Uterus (tissue), 4 donors: Measurements from ENCODE around the gene NEMP1. TPM values are rescaled to one million over a fixed set of nuclear protein-coding genes. Genes with fewer than 3 reads are reported as not detected.
A peak's percentile ranks its signal among the peaks of the same experiment; 100 is the strongest.

Experiments
- DNase-seq, 2 donors: peaks; one replicate each; pipeline ENCODE4 v3.0.0-alpha.2; 2019 to 2020
- H3K27ac ChIP-seq, 2 donors: fragments of 200-600 bp; sonication (generic); 1 replicate in 1 of 2; 2 replicates in 1 of 2; pipeline ENCODE4 v1.5.1; 2016 to 2018
- H3K27me3 ChIP-seq, 2 donors: fragments of 200-600 bp; sonication (generic); one replicate each; pipeline ENCODE4 v1.5.1; 2018 to 2019; ENCODE audit warnings: control low read depth in 1 of 2
- H3K36me3 ChIP-seq, 2 donors: fragments of 200-600 bp; sonication (generic); one replicate each; pipeline ENCODE4 v1.5.1; 2019; ENCODE audit warnings: control low read depth in 1 of 2
- H3K4me1 ChIP-seq, 2 donors: fragments of 200-600 bp; sonication (generic); one replicate each; pipeline ENCODE4 v1.5.1; 2018 to 2019; ENCODE audit warnings: control low read depth in 1 of 2
- H3K4me3 ChIP-seq, 2 donors: fragments of 200-600 bp; sonication (generic); 1 replicate in 1 of 2; 2 replicates in 1 of 2; pipeline ENCODE4 v1.5.1; 2018 to 2019; ENCODE audit warnings: mild to moderate bottlenecking in 1 of 2
- H3K9me3 ChIP-seq, 2 donors: fragments of 200-600 bp; sonication (generic); one replicate each; pipeline ENCODE4 v1.5.1; 2019; ENCODE audit warnings: control low read depth in 1 of 2
- CTCF ChIP-seq, 4 experiments: fragments of 200-600 bp in 2 of 4; fragments of 450-650 bp in 2 of 4; sonication (generic) in 2 of 4; IDR thresholded peaks; one replicate each; pipeline ENCODE4 v1.5.1; 2016 to 2019; ENCODE audit warnings: antibody characterized with exemption in 4 of 4, mild to moderate bottlenecking in 2 of 4, moderate library complexity in 1 of 4
- POLR2A ChIP-seq, 2 donors: fragments of 450-650 bp; IDR thresholded peaks; one replicate each; pipeline ENCODE4 v1.6.1; 2016; ENCODE audit warnings: antibody characterized with exemption in 2 of 2, mild to moderate bottlenecking in 1 of 2, moderate library complexity in 1 of 2
- intact Hi-C: fragments of 100-400 bp; cut with DNase I; formaldehyde crosslinking; loops from one replicate; pipeline ENCODE4 v1.15.1; 2023; ENCODE audit warnings: low total_unique reads
- total RNA-seq, 4 donors: library from RNA; depleted of rRNA in 3 of 4; stranded (reverse); fragments of >200 nt in 3 of 4; gene quantifications; one replicate each; pipeline versions ENCODE4 v1.1.0 to v1.2.4, GENCODE V29; 2014 to 2023
- donor health status: DM: yes; HTN: yes; CAD: no.

NEMP1 gene
- total RNA-seq, 4 donors from 2014 or later, result 1.5 to 18.0 (median 9.9) TPM

DNA sequence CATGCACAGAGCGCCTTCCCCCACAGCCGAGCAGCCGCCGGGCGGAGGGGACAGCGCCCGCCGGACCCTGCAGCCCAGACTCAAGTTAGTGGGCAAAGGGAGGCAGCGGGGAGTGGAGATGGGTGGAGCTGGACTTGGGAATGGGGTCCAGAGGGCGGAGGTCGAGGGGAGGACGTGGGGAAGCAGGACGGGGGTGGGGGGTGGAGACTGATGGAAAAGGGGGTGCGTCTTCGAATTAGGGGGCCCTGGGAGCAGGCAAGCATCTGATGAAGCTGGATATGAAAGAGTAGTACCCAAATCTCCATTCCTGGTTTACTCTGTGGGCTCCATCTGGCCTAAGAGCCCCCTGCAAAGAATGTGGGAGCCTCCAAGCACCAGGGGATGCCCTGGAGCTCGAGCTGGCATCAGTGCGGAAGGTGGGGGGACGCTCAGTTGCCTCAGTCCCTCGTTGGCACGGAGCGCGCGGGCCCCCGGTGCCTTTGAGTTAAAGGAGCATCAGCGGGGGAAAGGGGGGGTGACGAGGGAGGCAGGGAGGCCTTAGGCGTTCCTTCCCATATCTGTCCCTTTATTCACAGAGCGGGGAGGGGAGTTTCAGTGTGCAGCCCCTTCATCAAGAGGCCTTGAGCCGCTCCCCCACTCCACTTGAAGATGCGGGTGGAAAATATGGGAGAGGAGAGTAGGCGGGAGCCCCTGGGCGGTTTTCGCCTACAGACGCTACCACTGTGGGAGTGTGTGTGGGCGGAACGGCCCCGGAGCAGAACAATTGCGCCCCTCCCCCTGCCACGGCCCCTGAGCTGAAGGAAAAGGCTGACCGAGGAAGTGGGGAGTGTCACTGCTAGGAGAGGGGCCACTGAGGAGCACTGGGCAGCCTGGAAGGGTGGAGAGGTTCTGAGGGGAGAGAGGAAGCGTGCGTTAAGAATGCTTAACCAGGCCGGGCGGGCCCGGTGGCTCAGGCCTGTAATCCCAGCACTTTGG is 11.0 kb upstream of the NEMP1 start:
- no peaks in the 10 kb centered on the region for H3K36me3 ChIP-seq
- no peaks in the 10 kb centered on the region for H3K27me3 ChIP-seq
- intact Hi-C loops, result no loop called here
- H3K4me3 ChIP-seq, result peak overlapping the region; percentile 73 to 89
- H3K27ac ChIP-seq, result peak overlapping the region; percentile 96 to 99
- no peaks in the 10 kb centered on the region for H3K9me3 ChIP-seq
- TF ChIP-seq CTCF (IDR thresholded peaks at IDR 0.05) (no peak), POLR2A (IDR thresholded peaks at IDR 0.05) (peak; percentile 33 to 47)
- peaks cover 19 to 40% of the 10 kb centered on the region in 2 donors for H3K4me1 ChIP-seq
- DNase-seq, result peak; percentile 82 to 84

DNA sequence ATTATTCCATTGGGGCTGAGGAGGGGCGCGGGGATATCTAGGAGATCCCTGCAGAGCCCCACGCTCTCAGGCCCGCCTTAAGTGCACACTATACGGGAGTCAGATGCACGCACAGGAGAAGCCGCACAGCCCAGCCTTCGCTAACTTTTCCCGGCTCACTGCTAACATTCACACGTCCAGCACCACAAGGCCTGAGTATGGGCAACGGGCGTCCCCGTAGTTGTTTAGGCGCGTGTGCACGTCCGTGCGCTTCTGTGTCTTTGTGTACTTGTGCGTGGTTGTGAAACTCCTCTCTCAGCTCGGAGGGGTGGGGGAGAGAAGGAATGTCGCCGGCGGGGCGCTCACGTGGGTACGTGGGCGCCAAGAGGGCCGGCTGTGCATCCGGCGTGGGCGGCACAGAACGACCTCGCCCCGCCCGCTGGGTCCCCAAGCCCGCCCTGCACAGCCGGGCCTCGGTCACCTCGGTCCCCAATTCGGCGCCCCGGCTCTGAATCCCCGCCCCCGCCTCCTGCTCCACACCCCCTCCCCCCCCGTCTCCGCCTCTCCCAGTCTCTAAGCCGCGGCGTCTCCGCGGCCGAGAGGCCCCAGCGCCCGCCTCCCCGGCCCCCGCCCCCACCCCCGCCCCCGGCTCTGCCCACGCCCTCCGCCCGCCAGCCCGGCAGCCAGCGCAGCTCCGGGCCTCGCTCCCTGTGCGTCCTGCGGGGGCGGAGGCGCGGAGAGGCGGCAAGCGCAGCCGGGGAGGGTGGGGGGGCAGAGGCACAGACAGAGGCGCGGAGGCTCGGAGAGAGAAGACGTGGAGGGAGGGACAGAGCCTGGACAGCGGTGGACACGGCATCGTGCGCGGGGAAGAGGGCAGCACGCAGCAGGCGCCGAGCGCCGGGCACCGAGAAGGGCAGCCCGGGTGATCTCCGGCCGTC is 10.0 kb upstream of the NEMP1 start, which contains the start of gene NAB2:
Gene NAB2 (plus strand): TSS at position 761 of the 917 bp plus-strand sequence. CDS start 158 bp downstream, outside the sequence.
- H3K36me3 ChIP-seq, result no peaks in the 10 kb centered on the region
- intact Hi-C loops, result no loop called here
- H3K4me1 ChIP-seq, result peaks cover 13 to 38% of the 10 kb centered on the region in 2 donors
- peak; percentile 95 to 97 for DNase-seq
- H3K27me3 ChIP-seq, result no peaks in the 10 kb centered on the region
- H3K4me3 ChIP-seq, result peak within 1 kb of the TSS; percentile 73 to 89
- H3K27ac ChIP-seq, result peak within 1 kb of the TSS; percentile 96 to 99
- no peaks in the 10 kb centered on the region for H3K9me3 ChIP-seq
- TF ChIP-seq POLR2A (IDR thresholded peaks at IDR 0.05), result peak; percentile 72 to 81
- no peak for TF ChIP-seq CTCF (IDR thresholded peaks at IDR 0.05)

GRCh38 chr12:57087691-57088353 is 9.2 kb upstream of the NEMP1 start:
- peak; percentile 95 to 97 for DNase-seq
- peak; percentile 27 to 47 for TF ChIP-seq POLR2A (IDR thresholded peaks at IDR 0.05)
- peak in 1 of 4 experiments; percentile 19 for TF ChIP-seq CTCF (IDR thresholded peaks at IDR 0.05)
- Histone ChIP-seq H3K27ac (peak overlapping the region; percentile 96 to 99), H3K4me3 (peak overlapping the region; percentile 69 to 89), H3K9me3 (no peaks in the 10 kb centered on the region), H3K36me3 (no peaks in the 10 kb centered on the region), H3K27me3 (no peaks in the 10 kb centered on the region), H3K4me1 (peaks cover 7 to 30% of the 10 kb centered on the region in 2 donors)
- intact Hi-C loops, result no loop called here

GRCh38 chr12:57087010-57087690 is 8.6 kb upstream of the NEMP1 start:
- peak; percentile 49 to 84 for TF ChIP-seq POLR2A (IDR thresholded peaks at IDR 0.05)
- peak in 1 of 4 experiments; percentile 11 for TF ChIP-seq CTCF (IDR thresholded peaks at IDR 0.05)
- peak overlapping the region; percentile 69 to 89 for H3K4me3 ChIP-seq
- no peaks in the 10 kb centered on the region for H3K36me3 ChIP-seq
- peak overlapping the region; percentile 96 to 99 for H3K27ac ChIP-seq
- no peaks in the 10 kb centered on the region for H3K27me3 ChIP-seq
- DNase-seq, result peak; percentile 96
- intact Hi-C loops, result no loop called here
- H3K9me3 ChIP-seq, result no peaks in the 10 kb centered on the region
- peaks cover 7 to 23% of the 10 kb centered on the region in 2 donors for H3K4me1 ChIP-seq
